GM08714 (cell line): ENCODE data around the gene SKA2.
"Not testable (repeated sequence)": the region's sequence is repeated elsewhere in the genome, so short reads cannot be mapped to it uniquely, and the experiment has no call there.

ENCODE experiments used
- H3K4me3 ChIP-seq: fragments of 200-500 bp; sonication (Bioruptor generic); 2 replicates; pipeline ENCODE4 v1.5.1; 2014; ENCODE audit warnings: mild to moderate bottlenecking, low read length, inconsistent platforms
- ZNF274 ChIP-seq: IDR thresholded peaks from 2 replicates; pipeline ENCODE4 v1.6.1; 2012; ENCODE audit warnings: mild to moderate bottlenecking, low read depth, low read length

The SKA2 gene

DNA sequence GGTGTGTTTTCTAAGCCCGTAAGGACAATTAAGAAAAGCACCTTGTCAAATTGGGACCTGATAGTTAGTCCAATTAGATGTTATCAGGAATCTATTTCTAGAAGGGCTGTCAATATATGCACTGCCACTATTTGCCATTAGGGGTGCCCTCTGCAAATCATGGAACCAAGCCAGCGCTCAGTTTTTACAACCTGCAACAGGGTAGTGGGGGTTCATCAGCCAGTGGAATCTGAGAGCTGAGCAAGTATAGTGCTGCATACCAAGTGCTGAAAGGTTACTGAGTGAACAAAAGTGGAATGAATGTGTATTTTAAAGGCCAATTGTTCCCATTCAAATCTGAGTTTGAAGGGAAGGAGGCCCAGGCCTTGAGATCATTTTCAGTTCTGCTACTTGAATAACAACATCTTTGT lies 11.0 kb upstream of the SKA2 start:
- TF ChIP-seq ZNF274: no peak
- no peak overlapping the region for H3K4me3 ChIP-seq

DNA sequence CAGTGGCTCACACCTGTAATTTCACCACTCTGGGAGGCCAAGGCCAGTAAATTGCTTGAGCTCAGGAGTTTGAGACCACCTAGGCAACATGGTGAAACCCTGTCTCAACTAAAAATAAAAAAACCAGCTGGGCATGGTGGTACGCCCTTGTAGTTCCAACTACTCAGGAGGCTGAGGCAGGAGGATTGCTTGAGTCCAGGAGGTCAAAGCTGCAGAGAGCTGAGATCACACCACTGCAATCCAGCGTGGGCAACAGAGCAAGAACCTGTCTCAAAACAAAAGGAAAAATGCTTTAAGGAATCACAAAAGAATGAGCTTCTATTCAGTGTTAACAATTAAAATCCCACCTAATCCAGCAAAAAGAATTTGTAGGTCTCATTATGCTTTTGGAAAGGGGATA lies 6.5 kb upstream of the SKA2 start:
- no peak overlapping the region for H3K4me3 ChIP-seq
- TF ChIP-seq ZNF274: no peak

- H3K4me3 ChIP-seq: peak overlapping the region; percentile 21; the same call in 1 of the 2 replicates
- no peak for TF ChIP-seq ZNF274
These were observed 5.4 kb upstream of the SKA2 start for GRCh38 chr17:59160157-59161025.

DNA sequence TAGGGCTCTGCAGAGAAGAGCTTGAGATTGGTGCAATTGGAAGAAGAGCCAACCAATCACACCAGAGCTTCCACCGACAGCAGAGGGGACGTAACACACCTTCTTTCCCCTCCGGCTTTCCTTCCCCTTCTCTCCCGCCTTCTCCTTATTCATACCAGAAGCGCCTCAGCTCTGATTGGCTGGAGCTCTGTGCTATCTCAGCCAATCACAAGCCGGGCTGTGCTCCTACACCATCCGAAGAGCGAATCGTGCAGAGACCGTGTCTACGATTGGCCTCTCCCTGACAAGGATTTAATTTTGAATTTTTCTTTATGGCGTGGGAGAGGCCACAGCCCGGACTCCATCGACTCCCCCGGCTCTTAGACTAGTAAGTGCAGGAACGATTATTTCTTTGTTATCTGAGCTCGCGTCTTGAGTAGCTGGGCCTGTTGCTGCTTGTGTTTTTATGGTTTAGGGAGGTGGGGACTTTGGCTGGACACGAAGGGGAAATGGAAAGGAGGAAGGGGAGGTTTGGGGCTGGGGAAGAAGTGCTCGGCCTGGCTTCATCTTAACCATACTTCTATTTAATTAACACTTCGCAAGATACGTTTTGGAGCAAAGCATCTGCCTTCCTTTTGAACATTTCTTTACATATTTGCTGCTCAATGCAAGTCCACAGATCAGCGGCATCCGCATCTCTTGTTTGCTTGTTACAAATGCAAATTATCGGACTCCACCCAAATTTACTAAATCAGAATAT lies 622 bp upstream of the SKA2 start, which contains the start of gene PRR11:
TSS of gene PRR11 (plus strand) at position 308 of the 739 bp plus-strand sequence. CDS start 14,007 bp downstream, outside the sequence.
- TF ChIP-seq ZNF274: no peak
- H3K4me3 ChIP-seq: peak within 1 kb of the TSS; percentile 97

DNA sequence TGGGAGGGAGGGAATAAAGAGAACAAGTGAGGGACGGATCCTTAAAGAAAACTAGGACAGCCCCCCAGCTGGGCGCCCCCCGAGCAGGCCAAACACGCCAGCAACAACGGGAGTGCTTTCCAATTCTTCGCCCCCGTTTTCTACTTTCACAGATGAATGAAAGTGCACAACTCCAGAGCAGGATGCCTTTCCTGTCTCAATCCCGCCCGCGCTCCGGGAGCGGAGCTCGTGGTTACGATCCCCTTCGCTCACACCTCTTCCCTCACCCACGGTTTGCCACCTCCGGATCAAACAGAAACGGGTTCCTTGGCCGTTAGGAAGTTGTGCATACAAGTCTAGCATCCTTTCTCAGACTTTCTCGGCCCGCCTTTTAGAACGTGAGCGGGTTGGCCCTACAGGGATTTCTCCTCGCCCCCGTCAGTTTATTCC lies 680 bp downstream of the SKA2 start:
- no peak for TF ChIP-seq ZNF274

GRCh38 chr17:59152925-59153324 lies 2.1 kb downstream of the SKA2 start:
- peak overlapping the region; percentile 79; the same call in 1 of the 2 replicates for H3K4me3 ChIP-seq
- TF ChIP-seq ZNF274: no peak

More for the DNA sequence above, 680 bp downstream of the SKA2 start:
- peak overlapping the region; percentile 79 for H3K4me3 ChIP-seq

DNA sequence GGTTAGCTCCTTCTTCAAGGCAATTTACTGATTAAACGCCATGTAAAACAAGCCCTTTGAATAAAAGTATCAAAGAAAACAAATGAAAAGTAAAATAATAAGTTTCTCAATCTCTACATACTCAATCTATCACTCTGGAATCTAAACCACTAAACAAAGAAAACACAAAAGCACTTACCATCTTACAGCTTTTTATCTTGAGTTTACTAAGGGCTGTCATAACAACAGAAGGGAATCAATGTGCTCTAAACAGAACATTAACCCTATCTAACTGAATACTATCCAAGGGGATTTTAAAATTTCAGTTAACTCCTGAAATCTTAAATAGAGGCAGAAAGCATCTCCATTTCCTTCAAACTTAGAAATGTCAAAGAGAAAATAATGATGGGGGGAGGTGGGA lies 3.4 kb downstream of the SKA2 start:
- TF ChIP-seq ZNF274: no peak
- H3K4me3 ChIP-seq: no peak overlapping the region; the same call in 1 of the 2 replicates

DNA sequence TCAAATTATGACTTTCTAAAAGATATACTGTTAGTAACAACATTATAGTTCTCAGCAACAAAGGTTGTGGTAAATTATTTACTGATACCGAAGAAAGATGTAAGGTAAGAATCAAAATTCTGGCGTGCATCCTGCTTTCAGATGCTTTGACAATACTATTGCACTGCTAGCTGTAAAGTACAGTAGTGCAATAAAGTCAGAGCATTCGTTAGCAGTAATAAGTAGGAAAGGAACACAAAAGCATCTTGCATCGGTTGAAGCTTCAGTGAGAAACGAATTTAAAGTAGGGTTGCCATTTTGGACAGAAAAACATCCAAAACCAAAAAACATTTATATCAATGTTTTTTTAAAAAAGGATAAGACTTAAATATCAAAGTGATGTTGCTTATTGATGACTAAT lies 4.0 kb downstream of the SKA2 start:
- no peak for TF ChIP-seq ZNF274
- no peak overlapping the region for H3K4me3 ChIP-seq

GRCh38 chr17:59149841-59150511 lies 5.0 kb downstream of the SKA2 start:
- TF ChIP-seq ZNF274: no peak

DNA sequence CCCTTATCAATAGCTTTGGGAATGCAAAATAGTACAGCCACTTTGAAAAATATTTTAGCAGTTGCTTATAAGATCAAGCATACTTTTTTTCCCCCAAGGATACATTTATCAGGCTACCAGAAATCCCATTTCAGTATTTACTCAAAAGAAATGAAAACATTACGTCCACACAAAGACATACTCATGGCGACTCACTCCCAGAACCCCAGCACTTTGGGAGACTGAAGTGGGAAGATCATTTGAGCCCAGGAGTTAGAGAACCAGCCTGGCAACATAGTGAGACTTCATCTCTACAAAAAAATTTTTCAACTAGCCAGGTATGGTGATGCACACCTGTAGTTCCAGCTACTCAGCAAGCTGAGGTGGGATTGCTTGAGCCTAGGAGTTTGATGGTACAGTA lies 5.9 kb downstream of the SKA2 start:
- TF ChIP-seq ZNF274: no peak
- no peak overlapping the region for H3K4me3 ChIP-seq

More at GRCh38 chr17:59149841-59150511, 5.0 kb downstream of the SKA2 start:
- H3K4me3 ChIP-seq: no peak overlapping the region

DNA sequence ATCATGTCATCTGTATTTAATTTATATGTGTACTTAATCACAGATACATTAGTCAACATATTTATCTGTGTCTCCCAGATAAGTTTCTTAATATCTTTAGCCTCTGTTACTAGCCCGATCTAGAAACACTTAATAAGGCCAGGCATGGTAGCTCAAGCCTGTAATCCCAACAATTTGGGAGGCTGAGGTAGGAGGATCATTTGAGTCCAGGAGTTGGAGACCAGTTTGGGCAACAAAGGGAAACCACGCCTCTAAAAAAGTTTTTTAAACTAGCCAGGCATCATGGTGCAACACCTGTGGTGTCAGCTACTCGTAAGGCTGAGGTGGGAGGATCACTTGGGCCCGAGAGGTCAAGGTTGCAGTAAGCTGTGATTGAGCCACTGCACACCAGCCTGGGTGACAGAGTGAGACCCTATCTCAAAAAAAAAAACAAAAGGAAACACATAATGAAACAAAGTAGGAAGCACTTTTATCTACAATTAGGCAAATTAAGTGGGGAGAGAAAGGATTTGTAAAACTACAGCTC lies 9.4 kb downstream of the SKA2 start:
- no peak for TF ChIP-seq ZNF274
- H3K4me3 ChIP-seq: no peak overlapping the region

- TF ChIP-seq ZNF274: no peak
- H3K4me3 ChIP-seq: no peak overlapping the region
These were observed 13.1 kb downstream of the SKA2 start for GRCh38 chr17:59141860-59142259.

GRCh38 chr17:59139939-59140338 lies 15.0 kb downstream of the SKA2 start:
- no peak for TF ChIP-seq ZNF274
- H3K4me3 ChIP-seq: no peak overlapping the region

- not testable (repeated sequence) for H3K4me3 ChIP-seq
These were observed 16.6 kb downstream of the SKA2 start for GRCh38 chr17:59138339-59138738.

DNA sequence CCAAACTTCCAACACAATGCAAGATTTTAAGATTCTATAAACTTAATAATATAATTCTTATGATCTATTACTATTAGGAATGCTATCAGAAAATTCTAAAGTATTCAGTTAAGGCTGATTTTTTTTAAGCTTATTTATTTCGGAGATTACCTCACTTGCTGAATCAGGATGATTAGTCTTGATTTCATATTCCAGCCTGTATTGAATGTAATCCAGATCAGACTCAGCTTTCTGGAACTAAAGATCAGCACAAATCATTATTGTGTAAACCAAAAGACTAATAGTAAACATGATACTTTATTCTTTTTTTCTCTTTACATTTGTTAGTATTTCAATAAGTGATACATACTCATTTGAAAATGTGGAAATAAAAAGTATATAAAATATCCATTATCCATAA lies 23.9 kb downstream of the SKA2 start:
- no peak for TF ChIP-seq ZNF274
- no peak overlapping the region for H3K4me3 ChIP-seq
